WI38 (cell line): Measurements from ENCODE around the gene HMCES.
"Not testable (repeated sequence)": the region's sequence is repeated elsewhere in the genome, so short reads cannot be mapped to it uniquely, and the experiment has no call there.

Experiments
- H3K4me3 ChIP-seq: 2 replicates; pipeline ENCODE4 v1.5.1; 2011; ENCODE audit warnings: low read depth, mild to moderate bottlenecking, control low read depth, low read length
- TF ChIP-seq, protein P1 (sequence below): IDR thresholded peaks from 2 replicates; pipeline ENCODE4 v1.5.1; 2012; ENCODE audit warnings: low read depth, mild to moderate bottlenecking, control low read depth, low read length

The HMCES gene

DNA sequence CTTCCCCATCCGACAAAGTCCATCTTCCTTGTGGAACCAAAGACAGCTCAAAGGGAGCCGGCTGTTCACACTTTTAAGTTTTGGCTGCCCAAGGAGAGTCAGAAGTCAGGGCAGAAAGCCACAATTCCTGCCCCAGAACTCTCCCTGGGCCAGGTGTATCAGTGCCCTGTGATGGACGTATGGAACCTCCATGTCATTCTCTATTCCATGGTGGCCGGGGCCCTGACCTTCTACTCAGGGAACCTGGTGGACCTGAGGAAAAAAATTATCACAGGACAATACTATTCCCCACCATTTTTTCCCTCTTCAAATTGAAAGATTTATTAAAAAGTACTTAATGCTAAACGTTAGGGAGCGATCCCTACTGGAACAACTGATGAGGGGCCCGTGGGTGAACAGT lies 66.6 kb downstream of the HMCES start:
- no peak overlapping the region for H3K4me3 ChIP-seq
- TF ChIP-seq, protein P1, sequence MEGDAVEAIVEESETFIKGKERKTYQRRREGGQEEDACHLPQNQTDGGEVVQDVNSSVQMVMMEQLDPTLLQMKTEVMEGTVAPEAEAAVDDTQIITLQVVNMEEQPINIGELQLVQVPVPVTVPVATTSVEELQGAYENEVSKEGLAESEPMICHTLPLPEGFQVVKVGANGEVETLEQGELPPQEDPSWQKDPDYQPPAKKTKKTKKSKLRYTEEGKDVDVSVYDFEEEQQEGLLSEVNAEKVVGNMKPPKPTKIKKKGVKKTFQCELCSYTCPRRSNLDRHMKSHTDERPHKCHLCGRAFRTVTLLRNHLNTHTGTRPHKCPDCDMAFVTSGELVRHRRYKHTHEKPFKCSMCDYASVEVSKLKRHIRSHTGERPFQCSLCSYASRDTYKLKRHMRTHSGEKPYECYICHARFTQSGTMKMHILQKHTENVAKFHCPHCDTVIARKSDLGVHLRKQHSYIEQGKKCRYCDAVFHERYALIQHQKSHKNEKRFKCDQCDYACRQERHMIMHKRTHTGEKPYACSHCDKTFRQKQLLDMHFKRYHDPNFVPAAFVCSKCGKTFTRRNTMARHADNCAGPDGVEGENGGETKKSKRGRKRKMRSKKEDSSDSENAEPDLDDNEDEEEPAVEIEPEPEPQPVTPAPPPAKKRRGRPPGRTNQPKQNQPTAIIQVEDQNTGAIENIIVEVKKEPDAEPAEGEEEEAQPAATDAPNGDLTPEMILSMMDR = no peak

DNA sequence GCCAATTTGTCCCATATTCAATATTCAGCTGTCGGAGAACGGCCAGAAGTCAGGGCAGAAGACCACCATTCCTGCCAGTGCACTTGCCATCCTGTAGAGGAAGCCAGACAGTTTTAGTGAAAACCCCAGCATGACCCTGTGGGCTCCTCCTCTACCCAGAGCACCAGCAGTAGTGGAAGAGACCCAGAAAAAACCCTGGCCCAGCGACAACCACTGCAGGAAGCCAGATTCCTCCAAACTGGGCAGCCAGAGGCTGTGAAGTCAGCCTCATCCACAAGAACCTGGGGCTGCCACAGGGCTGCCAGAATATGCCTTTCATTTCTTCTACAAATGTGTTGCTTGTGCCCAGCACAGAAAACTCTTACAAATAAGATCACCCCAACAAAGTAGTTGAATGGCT lies 67.3 kb downstream of the HMCES start:
- TF ChIP-seq, protein P1 = no peak
- H3K4me3 ChIP-seq = no peak overlapping the region

DNA sequence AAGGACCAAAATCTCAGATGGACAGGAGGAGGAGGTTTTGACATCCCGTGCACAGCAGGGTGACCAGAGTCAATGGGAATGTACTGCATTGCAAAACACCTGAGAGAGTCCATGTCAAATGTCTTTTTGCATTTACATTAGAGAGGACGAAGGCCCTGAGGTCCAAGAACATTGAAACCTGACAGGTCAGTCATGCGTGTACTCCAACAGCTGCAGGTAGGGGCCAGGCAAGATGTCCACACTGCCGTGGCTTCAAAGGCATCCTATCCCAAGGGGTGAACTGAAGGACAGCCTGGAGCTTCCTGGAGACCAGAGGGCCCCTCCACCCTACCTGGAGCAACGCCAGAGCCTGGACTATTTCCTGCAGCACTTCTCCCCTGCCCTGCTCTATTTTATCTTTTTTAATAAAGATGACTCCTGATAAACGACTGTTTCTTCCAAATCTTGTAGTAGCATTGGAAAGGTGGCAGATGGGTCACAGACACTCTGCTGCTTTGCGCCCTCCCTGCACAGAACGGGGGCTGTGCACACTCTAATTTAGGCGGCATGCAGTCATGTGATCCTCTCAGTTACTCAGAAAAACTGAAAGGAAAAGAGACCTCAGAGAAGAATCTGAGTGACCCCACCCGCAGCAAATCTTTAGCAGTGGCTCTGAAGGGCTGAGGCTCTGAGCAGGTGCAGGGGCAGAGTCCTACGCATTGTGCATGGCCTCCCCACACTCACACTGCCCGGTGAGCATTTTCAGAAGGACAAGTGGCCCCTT lies 68.2 kb downstream of the HMCES start:
- no peak overlapping the region for H3K4me3 ChIP-seq
- TF ChIP-seq, protein P1 = no peak

DNA sequence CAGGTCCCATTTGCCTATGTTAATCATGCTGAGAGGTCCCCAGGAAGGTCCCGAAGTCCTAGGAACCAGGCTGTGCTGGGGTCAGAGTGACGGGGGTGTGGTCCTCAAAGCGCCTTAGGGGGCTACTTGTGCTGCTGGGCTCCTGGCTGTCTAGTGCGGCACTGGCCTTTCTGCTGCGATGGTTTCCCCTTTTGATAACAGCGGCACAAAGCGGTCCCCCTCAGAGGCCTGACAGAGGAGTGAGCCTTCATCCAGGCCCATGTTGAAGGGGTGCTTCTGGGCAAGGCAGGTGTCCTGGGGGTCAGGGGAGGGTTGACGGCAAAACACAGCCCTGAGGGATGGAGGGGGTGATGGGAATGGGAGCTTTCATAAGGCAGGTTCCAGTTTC lies 68.8 kb downstream of the HMCES start:
- no peak overlapping the region for H3K4me3 ChIP-seq
- TF ChIP-seq, protein P1 = no peak

DNA sequence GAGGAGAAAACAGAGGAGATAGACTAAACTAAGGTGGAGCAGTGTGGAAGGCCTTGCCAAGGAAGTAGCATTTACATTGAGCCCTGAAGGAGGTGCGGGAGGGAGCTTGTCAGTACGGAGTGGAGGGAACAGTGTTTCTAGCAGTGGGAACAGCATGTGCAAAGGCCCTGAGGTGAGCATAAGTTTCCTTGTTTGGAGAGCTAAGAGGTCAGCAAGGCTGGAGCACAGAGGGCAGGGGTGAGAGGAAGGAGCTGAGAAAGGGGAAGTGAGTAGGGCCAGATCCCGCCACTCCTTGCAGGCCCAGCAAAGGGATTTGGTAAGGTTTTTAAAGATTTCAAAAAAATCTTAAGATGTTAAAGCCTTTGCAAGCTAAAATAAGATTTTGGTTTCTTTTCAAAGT lies 70.1 kb downstream of the HMCES start:
- H3K4me3 ChIP-seq = no peak overlapping the region
- TF ChIP-seq, protein P1 = no peak

DNA sequence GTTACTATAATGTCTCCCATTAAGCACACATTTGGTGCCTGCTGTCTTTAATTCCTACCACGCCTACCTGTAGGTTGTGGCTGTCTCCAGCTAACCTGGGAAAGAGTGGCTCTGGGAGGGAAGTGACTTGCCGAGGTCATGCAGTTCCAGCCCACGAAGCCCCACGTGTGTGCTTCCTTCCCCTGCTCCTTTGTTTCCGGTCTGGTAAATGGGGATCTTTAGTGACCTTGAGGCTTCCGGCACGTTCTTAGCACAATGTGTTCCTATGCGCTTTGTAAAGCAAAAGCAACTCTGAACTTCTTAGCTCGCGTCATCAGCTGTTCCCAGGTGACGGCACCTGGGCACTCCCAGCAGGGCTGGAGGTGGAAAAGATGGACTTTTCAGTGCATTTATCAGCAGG lies 70.5 kb downstream of the HMCES start:
- not testable (repeated sequence) for H3K4me3 ChIP-seq

DNA sequence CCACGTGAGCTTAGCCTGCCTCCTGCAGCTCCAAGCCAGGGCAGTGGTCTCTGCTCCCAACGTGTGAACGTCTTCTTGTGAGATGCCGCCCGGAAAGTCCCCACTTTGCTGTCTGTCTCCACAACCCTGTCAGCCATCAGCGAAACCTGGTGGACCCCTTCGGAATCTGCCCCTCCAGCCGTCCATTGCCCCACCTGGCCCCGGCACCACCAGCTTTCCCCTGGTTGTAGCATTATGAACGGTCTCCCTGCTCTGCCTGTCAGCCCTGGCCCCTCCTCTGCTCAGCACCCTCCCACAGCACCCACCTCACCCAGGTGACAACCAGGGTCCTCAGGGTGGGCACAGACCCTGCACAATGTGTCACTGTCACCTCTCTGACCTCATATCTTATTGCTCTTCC lies 71.1 kb downstream of the HMCES start:
- TF ChIP-seq, protein P1 = no peak
- H3K4me3 ChIP-seq = no peak overlapping the region

DNA sequence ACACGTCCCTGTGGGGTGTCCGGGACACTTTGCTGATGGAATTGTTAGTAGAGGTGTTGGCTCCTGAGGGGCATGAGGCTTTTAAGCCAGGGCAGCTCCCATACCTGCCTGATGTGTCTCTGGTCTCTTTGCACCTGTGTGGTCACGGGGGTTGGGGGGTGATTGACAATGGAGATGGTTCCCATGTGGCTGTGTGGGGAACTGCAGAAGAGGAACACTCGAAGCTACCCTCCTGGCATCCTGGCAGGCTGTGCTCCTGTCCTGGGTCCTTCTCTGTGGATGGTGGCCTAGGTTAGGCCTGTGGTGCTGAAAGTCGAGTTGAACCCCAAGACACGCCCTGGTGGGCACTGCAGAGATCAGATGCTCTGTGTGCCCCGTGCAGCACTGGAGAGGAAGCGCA lies 73.4 kb downstream of the HMCES start:
- no peak overlapping the region for H3K4me3 ChIP-seq
- TF ChIP-seq, protein P1 = peak; percentile 26; the same call in 1 of the 2 replicates
